Lower leg skin (tissue), 4 donors: ENCODE measurements around the gene SPHK2. TPM values are rescaled to one million over a fixed set of nuclear protein-coding genes. Genes with fewer than 3 reads are reported as not detected.

Experiments
- DNase-seq, 2 donors: peaks; one replicate each; pipeline ENCODE4 v3.0.0-alpha.2; 2019; ENCODE audit warnings: low spot score in 2 of 2
- H3K4me3 ChIP-seq: fragments of 200-600 bp; sonication (generic); 2 replicates; pipeline ENCODE4 v1.5.1; 2017; ENCODE audit warnings: mild to moderate bottlenecking, low read depth; ENCODE audit not compliant: poor library complexity, severe bottlenecking
- POLR2A ChIP-seq, 2 donors: fragments of 450-650 bp; IDR thresholded peaks; one replicate each; pipeline ENCODE4 v1.6.1; 2016 to 2017; ENCODE audit warnings: antibody characterized with exemption in 2 of 2, mild to moderate bottlenecking in 1 of 2, moderate library complexity in 1 of 2
- WGBS, 2 donors: methylation state at CpG; one replicate each; pipeline ENCODE4 v1.1.5; 2018; 5-methylcytosine and 5-hydroxymethylcytosine counted together
- intact Hi-C: fragments of 100-400 bp; cut with DNase I; formaldehyde crosslinking; loops from one replicate; pipeline ENCODE4 v1.15.0; 2023; ENCODE audit warnings: low total_unique reads
- total RNA-seq, 4 donors: library from RNA; depleted of rRNA; stranded (reverse); fragments of >200 nt; gene quantifications; one replicate each; pipeline ENCODE4 v1.1.0, GENCODE V29; 2016
- TF ChIP-seq, protein P1 (sequence below), 3 donors: fragments of 450-650 bp; IDR thresholded peaks; one replicate each; pipeline ENCODE4 v1.5.1; 2016; ENCODE audit warnings: antibody characterized with exemption in 3 of 3, mild to moderate bottlenecking in 3 of 3, moderate library complexity in 2 of 3

SPHK2 gene
- total RNA-seq, 4 donors from 2014 or later: 2.2 to 8.8 (median 6.1) TPM

DNA sequence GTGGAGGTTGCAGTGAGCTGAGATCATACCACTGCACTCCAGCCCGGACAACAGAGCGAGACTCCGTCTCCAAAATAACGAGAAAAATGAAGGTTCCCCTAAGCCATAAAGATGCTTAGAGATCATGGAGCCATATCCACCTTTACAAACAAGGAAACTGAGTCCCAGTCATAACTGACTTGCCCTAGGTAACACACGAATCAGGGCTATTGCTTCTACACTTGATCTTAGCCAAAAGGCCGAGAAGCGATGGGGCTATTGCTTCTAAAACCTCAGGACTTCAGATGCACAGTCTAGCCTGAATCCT is 14.7 kb downstream of the SPHK2 start:
- 23 to 28% methylated on average over 7 of the region's 7 CpGs for WGBS, 2 donors
- intact Hi-C loops: no loop called here
- H3K4me3 ChIP-seq: no peak overlapping the region

DNA sequence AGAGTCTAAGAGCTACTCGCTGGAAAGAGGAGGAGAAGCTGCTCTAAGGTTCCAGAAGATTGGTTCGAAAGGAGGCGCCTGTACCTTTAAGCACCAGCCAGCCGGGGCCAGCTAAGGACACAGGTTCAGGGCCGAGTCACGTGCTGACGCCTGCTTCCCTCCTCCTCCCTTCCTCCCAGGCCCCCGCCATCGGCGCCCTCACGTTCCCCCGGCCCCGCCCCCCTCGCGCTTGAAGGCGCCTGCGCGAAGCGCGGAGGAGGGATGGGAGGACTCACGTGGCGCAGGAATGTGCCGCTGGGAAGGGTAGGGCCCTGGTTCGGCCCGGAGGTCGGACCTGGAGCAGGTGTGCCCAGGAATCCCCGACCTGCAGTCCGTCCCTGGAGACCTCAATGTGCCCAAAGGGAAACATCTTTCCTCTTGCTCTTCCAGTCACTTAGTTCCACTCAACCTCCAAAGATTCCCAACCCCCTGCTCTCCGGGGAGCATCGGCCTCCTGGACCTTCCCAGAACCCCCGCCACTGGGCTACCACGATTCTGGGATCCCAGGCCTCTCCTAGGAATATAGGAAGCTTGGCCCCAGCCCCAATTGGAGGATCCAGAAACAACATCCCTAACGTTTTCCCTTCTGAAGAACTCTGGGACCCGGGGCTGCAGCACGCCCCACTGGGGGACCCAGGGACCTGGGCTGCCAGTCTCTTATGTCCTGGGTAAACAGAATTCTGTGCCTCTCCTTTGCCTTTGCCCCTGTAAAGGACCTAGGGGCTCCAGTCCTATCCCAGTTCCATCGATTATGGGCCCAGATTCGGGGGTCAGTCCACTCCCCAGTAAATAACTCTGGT is 15.3 kb downstream of the SPHK2 start:
- 3 to 4% methylated on average over 36 to 37 of the region's 37 CpGs for WGBS, 2 donors
- TF ChIP-seq POLR2A (IDR thresholded peaks at IDR 0.05): no peak
- TF ChIP-seq, protein P1, sequence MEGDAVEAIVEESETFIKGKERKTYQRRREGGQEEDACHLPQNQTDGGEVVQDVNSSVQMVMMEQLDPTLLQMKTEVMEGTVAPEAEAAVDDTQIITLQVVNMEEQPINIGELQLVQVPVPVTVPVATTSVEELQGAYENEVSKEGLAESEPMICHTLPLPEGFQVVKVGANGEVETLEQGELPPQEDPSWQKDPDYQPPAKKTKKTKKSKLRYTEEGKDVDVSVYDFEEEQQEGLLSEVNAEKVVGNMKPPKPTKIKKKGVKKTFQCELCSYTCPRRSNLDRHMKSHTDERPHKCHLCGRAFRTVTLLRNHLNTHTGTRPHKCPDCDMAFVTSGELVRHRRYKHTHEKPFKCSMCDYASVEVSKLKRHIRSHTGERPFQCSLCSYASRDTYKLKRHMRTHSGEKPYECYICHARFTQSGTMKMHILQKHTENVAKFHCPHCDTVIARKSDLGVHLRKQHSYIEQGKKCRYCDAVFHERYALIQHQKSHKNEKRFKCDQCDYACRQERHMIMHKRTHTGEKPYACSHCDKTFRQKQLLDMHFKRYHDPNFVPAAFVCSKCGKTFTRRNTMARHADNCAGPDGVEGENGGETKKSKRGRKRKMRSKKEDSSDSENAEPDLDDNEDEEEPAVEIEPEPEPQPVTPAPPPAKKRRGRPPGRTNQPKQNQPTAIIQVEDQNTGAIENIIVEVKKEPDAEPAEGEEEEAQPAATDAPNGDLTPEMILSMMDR (IDR thresholded peaks at IDR 0.05): no peak
- H3K4me3 ChIP-seq: no peak overlapping the region
- intact Hi-C loops: no loop called here
- peak; percentile 96 to 99 for DNase-seq

More for the DNA sequence above, 14.7 kb downstream of the SPHK2 start:
- no peak for DNase-seq
- TF ChIP-seq, protein P1 (IDR thresholded peaks at IDR 0.05): no peak
- no peak for TF ChIP-seq POLR2A (IDR thresholded peaks at IDR 0.05)

DNA sequence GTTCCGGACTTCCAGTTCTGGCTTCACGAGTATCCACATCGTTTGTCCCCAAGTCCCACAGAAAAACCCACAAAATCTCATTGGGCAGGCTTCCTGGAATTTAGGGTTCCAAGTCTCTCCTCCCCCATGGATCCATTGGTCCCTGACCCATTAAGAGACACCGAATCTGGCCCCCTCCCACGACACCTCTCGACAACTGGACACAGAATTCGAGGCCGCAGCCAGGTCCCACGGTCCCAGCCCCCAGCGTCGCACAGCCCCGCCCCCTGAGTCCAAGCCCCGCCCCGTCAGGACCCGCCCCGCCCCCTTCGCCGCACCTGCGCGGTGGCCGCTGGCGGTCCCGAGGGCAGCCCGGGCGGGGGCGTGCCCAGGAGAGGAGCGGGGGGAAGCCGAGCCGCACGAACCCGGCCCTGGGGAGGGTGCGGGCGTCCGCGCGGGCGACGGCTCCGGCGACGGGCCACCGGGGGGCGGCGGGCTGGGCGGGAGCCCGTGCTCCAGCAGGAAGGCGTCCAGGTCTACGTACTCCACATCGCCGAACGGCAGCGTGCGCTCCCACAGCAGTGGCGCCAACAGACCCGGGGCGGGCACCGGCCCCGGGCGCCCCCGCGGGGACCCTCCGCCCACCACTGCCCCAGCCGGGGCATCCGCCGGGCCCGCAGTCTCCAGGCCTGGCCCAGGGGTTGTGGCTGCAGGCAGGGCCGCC is 16.1 kb downstream of the SPHK2 start:
- intact Hi-C loops: no loop called here
- peak in 1 of 2 donors; percentile 94 for DNase-seq
- peak overlapping the region; percentile 59 for H3K4me3 ChIP-seq
- no peak for TF ChIP-seq POLR2A (IDR thresholded peaks at IDR 0.05)
- TF ChIP-seq, protein P1 (IDR thresholded peaks at IDR 0.05): no peak
- WGBS, 2 donors: 0 to 1% methylated on average over 26 to 39 of the region's 67 CpGs

DNA sequence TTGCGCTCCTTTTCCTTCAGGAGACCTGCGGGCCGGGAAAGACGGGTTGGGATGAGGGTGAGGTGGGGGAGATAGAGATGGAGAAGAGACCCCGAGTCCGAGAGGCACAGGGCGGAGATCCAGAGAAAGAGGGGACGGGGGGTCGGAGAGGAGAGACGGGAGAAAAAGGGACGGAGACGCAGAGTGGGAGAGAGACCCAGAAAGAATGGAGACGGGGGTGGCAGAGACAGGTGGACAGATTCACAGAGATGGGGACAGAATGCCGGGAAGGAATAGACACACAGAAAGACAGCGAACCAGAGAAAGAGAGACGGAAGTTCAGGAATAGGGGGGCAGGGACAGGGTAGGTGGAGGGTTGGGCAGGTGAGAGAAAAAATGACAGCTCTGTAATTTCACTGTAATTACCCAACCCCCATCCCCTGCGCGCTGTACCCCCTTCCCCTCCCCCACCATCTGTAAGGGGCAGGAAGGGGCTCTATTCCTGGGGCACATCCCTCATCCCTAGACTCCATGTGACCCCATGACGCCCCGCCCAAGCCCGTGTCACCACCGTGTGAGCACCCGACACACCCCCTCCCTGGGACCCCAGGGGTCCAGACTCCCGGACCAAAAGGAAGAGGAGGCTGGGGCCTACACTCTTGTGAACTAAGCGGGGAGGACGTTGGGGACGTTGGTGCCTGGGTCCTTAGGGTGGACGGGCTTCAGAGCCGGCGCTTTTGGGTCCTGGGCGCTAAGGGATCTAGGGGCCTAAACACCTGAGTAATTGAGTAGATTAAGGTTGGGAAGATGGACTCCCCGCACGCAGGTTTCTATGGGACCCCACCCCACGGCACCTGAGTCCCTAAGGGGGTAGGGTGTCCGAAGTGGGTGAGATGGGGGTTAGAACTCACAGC is 16.9 kb downstream of the SPHK2 start:
- intact Hi-C loops: no loop called here
- TF ChIP-seq, protein P1 (IDR thresholded peaks at IDR 0.05): no peak
- no peak for TF ChIP-seq POLR2A (IDR thresholded peaks at IDR 0.05)
- peak overlapping the region; percentile 59 for H3K4me3 ChIP-seq
- DNase-seq: peak in 1 of 2 donors; percentile 94
- WGBS, 2 donors: 0% methylated on average over 35 of the region's 35 CpGs

DNA sequence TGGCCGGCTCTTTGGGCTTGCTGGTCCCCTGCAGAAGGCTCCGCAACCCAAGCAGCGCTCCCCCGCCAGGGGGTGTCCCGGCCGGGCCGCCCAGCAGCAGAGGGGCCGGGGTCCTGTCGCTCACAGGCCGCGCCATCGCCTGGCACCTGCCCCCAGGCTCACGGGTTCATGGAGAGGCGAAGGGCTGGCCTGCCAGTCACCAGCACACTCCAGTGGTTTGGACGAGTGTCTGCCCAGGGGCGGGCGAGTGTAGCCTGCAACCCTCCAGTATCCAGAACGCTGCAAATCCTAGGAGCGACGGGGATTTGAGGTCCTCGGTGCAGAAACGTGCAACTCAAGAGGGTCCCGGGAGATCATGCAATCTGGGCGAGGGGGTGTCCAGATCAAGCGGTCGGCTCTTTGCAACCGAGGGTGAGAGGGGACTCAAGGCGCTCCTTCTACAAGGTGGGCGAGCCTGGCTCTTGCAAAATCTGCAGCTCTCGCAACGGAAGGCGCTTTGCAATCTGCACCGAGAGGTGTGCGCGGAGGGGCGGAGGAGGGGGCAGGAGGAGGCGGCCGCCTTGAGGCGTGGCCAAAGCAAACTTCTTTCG is 17.6 kb downstream of the SPHK2 start, which contains the start of gene DBP:
Gene DBP, minus strand, starts transcription at position 521 of the 590 bp plus-strand sequence. Its CDS starts 385 bp downstream, at position 136.
- peak within 1 kb of the TSS; percentile 59 for H3K4me3 ChIP-seq
- intact Hi-C loops: no loop called here
- peak in 1 of 2 donors; percentile 94 for DNase-seq
- 0% methylated on average over 20 to 27 of the region's 40 CpGs for WGBS, 2 donors
- no peak for TF ChIP-seq POLR2A (IDR thresholded peaks at IDR 0.05)
- TF ChIP-seq, protein P1 (IDR thresholded peaks at IDR 0.05): no peak
